HG03354 (cell line): Measurements from ENCODE around the gene AFAP1.

Experiments
- ATAC-seq: cut with Tn5 transposase; IDR thresholded peaks from one replicate; pipeline ENCODE4 v1.9.1; 2021; ENCODE audit warnings: mild to moderate bottlenecking; ENCODE audit not compliant: unreplicated experiment, poor library complexity, severe bottlenecking

Gene AFAP1

GRCh38 chr4:7970361-7970946 lies 30.8 kb upstream of the AFAP1 start:
- ATAC-seq: peak; percentile 24

DNA sequence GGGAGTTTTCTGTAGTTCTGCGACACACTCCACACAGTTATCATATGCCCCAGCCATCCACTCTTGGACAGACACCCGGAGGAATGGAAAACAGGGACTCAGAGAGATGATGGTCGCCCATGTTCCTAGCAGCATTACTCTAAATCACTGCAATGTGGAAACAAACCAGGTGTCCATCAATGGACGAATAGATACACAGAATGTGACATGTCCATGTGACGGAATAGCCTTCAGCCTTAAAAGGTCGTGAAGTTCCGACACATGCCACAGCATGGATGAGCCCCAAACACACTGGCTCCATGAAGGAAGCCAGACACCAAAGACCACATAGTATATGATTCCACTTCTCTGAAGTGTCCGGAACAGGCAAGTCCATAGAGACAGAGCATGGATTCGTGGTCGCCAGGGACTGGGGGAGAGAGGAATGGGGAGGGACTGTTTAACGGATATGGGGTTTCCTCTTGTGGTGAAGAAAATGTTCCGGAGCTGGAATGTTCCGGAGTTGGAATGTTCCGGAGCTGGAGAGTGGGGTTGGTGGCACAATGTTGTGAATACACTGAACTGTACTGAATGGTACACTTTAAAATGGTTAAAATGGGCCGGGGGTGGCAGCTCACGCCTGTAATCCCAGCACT lies 28.7 kb upstream of the AFAP1 start:
- no peak for ATAC-seq

GRCh38 chr4:7967501-7968261 lies 28.0 kb upstream of the AFAP1 start:
- no peak for ATAC-seq

DNA sequence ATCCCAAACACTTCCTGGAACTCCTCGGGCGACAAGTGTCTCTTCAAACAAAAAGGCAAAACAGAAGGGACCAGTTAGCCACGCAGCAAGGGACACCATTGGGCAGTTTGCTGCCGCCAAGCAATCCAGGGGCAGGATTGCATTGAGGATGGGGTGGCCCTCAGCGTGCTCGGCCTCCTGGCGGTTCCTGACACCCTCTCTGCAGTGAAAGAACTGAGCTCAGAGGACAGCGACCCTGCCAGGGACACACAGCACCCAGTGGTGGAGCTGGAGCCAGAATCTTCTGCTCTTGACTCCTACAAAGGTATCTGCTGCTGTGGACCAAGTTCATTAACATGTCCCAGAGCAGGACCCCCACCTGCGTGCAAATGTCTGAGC lies 27.4 kb upstream of the AFAP1 start:
- no peak for ATAC-seq

GRCh38 chr4:7966281-7967062 lies 26.8 kb upstream of the AFAP1 start:
- no peak for ATAC-seq

GRCh38 chr4:7964890-7965662 lies 25.4 kb upstream of the AFAP1 start:
- no peak for ATAC-seq

- ATAC-seq: no peak
These were observed 24.8 kb upstream of the AFAP1 start for GRCh38 chr4:7964459-7964858.

DNA sequence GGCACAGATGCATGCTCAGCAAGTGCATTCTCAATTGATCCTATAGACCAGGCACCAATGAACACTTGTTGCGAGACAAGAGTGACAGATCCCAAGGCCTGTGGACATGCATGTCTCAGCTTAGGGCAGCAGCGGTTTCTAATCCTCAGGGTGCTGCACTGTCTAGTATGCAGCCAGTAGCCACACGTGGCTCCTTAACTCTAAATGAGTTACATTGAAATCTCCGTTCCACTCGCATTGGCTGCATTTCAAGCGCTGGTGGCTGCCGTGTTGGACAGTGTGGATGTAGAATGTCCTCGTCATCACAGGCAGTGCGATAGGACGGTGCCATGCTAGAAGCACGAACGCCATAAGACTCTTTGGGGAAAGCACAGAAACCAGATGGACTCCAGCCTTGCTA lies 24.0 kb upstream of the AFAP1 start:
- no peak for ATAC-seq

GRCh38 chr4:7962609-7963508 lies 23.2 kb upstream of the AFAP1 start:
- ATAC-seq: no peak

DNA sequence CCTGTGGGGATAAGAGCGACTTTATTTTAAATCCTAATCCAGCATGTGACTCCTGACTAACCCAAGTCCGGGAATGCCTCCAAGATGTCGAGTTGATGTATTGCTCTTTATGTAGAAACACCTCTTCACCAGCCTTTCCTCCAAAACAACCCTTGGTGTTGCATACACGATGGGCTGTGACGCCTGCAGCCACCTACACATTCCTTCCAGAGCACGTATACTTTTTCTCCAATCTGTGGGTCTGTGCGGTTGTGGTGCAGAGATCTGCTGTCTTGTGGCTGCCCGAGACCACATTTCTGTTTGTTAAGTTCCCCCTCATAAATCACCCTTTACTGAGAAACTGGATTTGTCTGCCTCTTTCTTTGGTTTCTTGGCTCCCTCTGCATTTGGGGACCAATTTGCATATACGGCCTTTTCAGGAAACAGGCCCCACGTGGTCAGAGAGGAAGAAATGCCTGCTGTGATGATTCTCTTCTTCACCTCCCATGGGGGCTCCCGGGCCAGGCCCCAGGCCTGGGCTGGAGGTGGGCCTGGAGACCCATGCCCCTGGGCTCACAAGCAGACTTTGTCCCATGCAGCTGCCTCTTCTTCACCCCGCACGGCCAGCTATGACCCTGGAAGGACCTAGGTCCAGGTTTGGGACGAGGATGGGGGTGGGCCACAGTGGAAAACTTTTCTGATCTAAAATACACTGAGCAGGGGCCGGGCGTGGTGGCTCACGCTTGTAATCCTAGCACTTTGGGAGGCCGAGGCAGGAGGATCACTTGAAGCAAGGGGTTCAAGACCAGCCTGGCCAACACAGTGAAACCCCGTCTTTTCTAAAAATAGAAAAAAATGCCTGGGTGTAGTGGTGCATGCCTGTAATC lies 21.4 kb upstream of the AFAP1 start:
- ATAC-seq: peak; percentile 46

DNA sequence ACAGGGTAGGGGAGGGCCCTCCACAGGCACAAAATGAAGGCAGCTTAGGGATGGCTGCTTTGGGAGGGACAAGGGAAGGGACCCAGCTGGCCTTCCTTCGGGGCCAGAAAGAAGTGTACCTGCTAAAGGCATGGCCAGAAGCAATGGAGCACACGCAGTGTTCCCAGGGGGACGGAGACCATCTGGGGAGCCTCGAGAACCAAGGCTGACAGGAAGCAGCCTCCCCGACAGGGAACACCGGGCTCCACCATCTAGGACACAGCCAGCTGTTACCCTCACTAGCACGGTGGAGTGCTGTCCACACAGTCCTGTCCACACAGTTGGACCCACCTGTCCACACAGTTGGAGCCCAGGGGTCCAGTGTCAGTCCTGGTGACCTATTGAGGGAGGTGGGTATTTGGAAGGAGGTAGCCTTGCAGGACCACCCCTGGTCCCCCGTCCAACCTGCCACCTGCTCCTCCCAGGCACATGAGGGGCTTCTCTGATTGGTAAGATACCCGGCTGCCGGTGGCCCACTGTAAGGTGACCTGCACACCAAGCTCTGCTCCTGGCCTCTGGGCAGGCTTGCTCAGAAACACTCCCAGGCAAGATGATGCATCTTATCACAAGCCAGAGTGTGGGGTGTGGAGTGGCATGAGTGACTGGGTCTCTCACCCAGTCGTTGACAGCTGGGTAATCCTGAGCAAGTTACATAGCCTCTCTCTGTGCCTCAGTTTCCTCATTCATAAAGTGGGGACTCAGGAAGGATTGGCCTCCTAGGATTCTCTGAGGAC lies 20.5 kb upstream of the AFAP1 start:
- ATAC-seq: no peak

DNA sequence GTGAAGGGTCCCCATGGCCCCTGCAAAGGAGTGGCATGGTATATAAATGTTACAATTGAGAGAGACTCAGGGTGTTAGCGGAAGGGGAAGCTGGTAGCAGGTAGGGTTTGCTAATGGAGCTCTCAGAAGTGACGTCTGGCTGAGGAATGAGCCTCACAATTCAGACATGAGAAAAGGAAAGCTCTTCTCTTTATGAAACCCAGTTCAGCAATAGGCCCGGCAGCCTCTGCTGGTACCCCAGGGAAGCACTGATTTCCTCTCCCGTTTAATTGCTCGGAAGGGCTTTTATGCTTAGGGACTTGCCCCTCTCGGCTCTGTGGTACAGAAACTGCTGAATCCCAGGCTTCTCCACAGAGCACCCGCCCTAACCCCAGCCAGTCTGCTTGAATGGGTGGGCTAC lies 19.4 kb upstream of the AFAP1 start:
- ATAC-seq: no peak

DNA sequence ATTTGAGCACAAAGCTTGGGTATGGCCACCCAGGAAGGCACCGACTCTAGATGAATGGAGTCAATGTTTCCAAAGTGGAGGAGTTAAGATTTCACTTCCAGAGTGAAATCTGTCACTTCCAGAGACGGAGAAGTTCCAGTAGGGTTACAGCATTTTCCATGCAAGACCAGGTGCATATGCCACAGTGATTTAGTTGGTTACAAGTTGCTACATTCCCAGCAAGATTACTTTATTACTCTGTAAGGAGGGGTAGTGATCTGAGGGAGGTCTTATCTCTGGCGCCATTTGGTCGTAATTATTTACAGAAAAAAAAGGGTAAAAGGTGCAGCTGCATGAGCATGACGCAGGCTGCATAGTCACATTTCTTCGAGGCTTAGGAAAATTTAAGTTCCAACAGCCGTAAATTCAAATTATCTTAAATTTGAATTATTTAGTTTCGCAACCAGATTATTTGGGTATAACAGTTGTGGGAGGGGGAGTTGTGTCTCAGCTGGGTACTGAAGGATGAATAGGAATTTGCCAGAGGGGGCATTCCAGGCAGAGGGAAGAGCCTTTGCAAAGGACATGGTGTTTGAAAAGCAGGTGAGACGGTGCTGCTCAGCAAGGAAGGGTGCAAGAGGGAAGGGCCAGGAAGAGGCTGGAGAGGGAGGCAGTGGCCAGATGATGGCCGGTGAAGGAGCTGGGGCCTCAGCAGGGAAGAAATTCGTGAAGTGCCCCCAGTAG lies 17.4 kb upstream of the AFAP1 start:
- no peak for ATAC-seq

- ATAC-seq: no peak
These were observed 16.7 kb upstream of the AFAP1 start for GRCh38 chr4:7956270-7956808.

- ATAC-seq: no peak
These were observed 15.7 kb upstream of the AFAP1 start for GRCh38 chr4:7955393-7955792.

GRCh38 chr4:7952615-7953014 lies 13.0 kb upstream of the AFAP1 start:
- no peak for ATAC-seq
